DOHH2 (cell line): ENCODE data around the gene VGLL4.

Experiments
- H3F3A ChIP-seq: fragments of 200-600 bp; sonication (generic), shearing (Covaris generic); 2 replicates; pipeline ENCODE4 v1.6.0; 2016; ENCODE audit warnings: antibody characterized with exemption, mild to moderate bottlenecking; ENCODE audit not compliant: control insufficient read depth, insufficient read depth
- H3K27ac ChIP-seq: fragments of 200-600 bp; sonication (generic); 2 replicates; pipeline ENCODE4 v1.5.1; 2014; ENCODE audit warnings: low read depth, mild to moderate bottlenecking, low read length, moderate library complexity
- H3K27me3 ChIP-seq: fragments of 200-600 bp; sonication (generic); 2 replicates; pipeline ENCODE4 v1.6.1; 2014; ENCODE audit warnings: mild to moderate bottlenecking, low read length, mixed read lengths; ENCODE audit not compliant: control insufficient read depth
- H3K36me3 ChIP-seq: fragments of 200-600 bp; sonication (generic); 2 replicates; pipeline ENCODE4 v1.6.1; 2014; ENCODE audit warnings: mild to moderate bottlenecking, low read length, moderate library complexity, mixed read lengths; ENCODE audit not compliant: control insufficient read depth
- H3K4me1 ChIP-seq: fragments of 200-600 bp; sonication (generic); 2 replicates; pipeline ENCODE4 v1.6.1; 2014; ENCODE audit warnings: mild to moderate bottlenecking, low read length, mixed read lengths; ENCODE audit not compliant: control insufficient read depth
- H3K4me2 ChIP-seq: fragments of 200-600 bp; sonication (generic); 2 replicates; pipeline ENCODE4 v1.6.0; 2014; ENCODE audit warnings: mild to moderate bottlenecking, low read length, moderate library complexity
- H3K4me3 ChIP-seq: fragments of 200-600 bp; sonication (generic); 2 replicates; pipeline ENCODE4 v1.5.1; 2014; ENCODE audit warnings: mild to moderate bottlenecking, low read length, mixed read lengths
- H3K79me2 ChIP-seq: fragments of 200-600 bp; sonication (generic); 2 replicates; pipeline ENCODE4 v1.6.1; 2014; ENCODE audit warnings: mild to moderate bottlenecking, low read length, mixed read lengths; ENCODE audit not compliant: control insufficient read depth
- H3K9me2 ChIP-seq: fragments of 200-600 bp; sonication (generic); replicated peaks from 2 replicates; pipeline ENCODE4 v1.6.1; 2014; ENCODE audit warnings: mild to moderate bottlenecking, low read length, mixed read lengths; ENCODE audit not compliant: control insufficient read depth
- H3K9me3 ChIP-seq: fragments of 200-600 bp; sonication (generic); 2 replicates; pipeline ENCODE4 v1.6.1; 2014; ENCODE audit warnings: antibody characterized with exemption, low read length, mixed read lengths; ENCODE audit not compliant: control insufficient read depth, insufficient read depth
- H4K20me1 ChIP-seq: fragments of 200-600 bp; sonication (generic); 2 replicates; pipeline ENCODE4 v1.6.0; 2014; ENCODE audit warnings: low read depth, mild to moderate bottlenecking, antibody characterized with exemption, low read length, moderate library complexity; ENCODE audit not compliant: control insufficient read depth, insufficient read depth
- CTCF ChIP-seq: fragments of 200-600 bp; sonication (generic); IDR thresholded peaks from one replicate; pipeline ENCODE4 v1.5.1; 2014; ENCODE audit warnings: antibody characterized with exemption, mild to moderate bottlenecking, low read depth, low read length; ENCODE audit not compliant: poor library complexity, severe bottlenecking
- EZH2phosphoT487 ChIP-seq: fragments of 200-600 bp; sonication (generic); IDR thresholded peaks from 2 replicates; pipeline ENCODE4 v1.6.1; 2017; ENCODE audit warnings: borderline replicate concordance, mild to moderate bottlenecking, antibody characterized with exemption, low read length, moderate library complexity, mixed read lengths

The VGLL4 gene

GRCh38 chr3:11568503-11569155, 75.1 kb downstream of the VGLL4 start:
- no peaks in the 10 kb centered on the region for H3K9me3 ChIP-seq
- TF ChIP-seq CTCF (no peak), EZH2phosphoT487 (no peak)
- peaks cover 13% of the 10 kb centered on the region; the same call in 1 of the 2 replicates for H4K20me1 ChIP-seq
- H3K36me3 ChIP-seq: peaks cover 76% of the 10 kb centered on the region
- peaks cover 92% of the 10 kb centered on the region for H3K79me2 ChIP-seq
- H3K4me3 ChIP-seq: no peak overlapping the region
- H3K4me1 ChIP-seq: no peaks in the 10 kb centered on the region
- no peak overlapping the region for H3K27ac ChIP-seq
- no peaks in the 10 kb centered on the region for H3K27me3 ChIP-seq
- H3K9me2 ChIP-seq: no peaks in the 10 kb centered on the region
- no peak overlapping the region for H3K4me2 ChIP-seq
- no peaks in the 10 kb centered on the region for H3F3A ChIP-seq

- TF ChIP-seq EZH2phosphoT487: no peak
- peaks cover 80% of the 10 kb centered on the region for H3K36me3 ChIP-seq
- no peak overlapping the region for H3K4me2 ChIP-seq
- H3K27ac ChIP-seq: no peak overlapping the region
- peaks cover 90% of the 10 kb centered on the region for H3K79me2 ChIP-seq
- H3K9me2 ChIP-seq: no peaks in the 10 kb centered on the region
- no peaks in the 10 kb centered on the region for H3F3A ChIP-seq
- H3K27me3 ChIP-seq: no peaks in the 10 kb centered on the region
- H3K4me1 ChIP-seq: no peaks in the 10 kb centered on the region
- H3K4me3 ChIP-seq: no peak overlapping the region
- H4K20me1 ChIP-seq: peaks cover 17% of the 10 kb centered on the region; the same call in 1 of the 2 replicates
- no peaks in the 10 kb centered on the region for H3K9me3 ChIP-seq
Observed at GRCh38 chr3:11567516-11568467, 75.9 kb downstream of the VGLL4 start.

GRCh38 chr3:11566916-11567315, 76.8 kb downstream of the VGLL4 start:
- Histone ChIP-seq H3K4me1 (no peaks in the 10 kb centered on the region), H3K4me3 (no peak overlapping the region), H3K36me3 (peaks cover 81% of the 10 kb centered on the region), H3K27me3 (no peaks in the 10 kb centered on the region), H4K20me1 (peaks cover 17% of the 10 kb centered on the region; the same call in 1 of the 2 replicates), H3K27ac (no peak overlapping the region), H3K79me2 (peaks cover 88% of the 10 kb centered on the region), H3K9me2 (no peaks in the 10 kb centered on the region), H3F3A (no peaks in the 10 kb centered on the region), H3K9me3 (no peaks in the 10 kb centered on the region), H3K4me2 (no peak overlapping the region)
- TF ChIP-seq CTCF (peak; percentile 26), EZH2phosphoT487 (no peak)
